ENCODE data around the gene CR1.

DNA sequence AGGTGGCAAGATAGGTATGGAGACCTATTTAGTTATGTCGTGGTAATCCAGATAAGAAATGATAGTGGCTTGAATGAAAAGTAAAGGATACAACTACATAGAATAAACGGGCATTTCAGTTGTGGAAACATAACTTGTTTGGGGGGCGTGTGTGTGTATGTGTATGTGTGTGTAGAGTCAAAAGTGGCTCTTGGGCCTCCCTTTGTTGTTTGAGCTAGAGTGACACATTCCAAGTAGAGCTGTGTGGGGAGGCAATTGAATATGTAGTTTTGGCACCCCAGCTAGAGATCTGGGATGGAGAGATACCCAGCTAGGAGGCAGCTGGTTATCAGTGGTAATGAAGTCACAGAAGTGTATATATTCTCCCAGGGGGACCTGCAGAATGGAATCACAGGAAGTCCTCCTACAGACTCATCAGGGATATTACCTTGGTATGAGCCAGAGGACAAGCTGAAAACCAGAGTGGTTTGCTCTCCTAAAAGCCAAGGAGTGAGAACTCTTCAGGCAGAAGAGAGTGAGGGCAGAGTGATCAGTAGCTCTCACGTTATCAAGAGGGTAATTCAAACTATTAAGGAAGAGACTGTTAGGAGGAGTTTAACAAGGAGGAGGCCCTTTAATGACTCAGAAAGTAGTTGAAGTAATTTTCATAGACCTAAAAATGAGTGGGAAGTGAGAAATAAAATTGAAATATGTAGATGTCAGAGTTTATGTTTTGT is 154.1 kb downstream of the CR1 start:
- TF ChIP-seq, protein P1, sequence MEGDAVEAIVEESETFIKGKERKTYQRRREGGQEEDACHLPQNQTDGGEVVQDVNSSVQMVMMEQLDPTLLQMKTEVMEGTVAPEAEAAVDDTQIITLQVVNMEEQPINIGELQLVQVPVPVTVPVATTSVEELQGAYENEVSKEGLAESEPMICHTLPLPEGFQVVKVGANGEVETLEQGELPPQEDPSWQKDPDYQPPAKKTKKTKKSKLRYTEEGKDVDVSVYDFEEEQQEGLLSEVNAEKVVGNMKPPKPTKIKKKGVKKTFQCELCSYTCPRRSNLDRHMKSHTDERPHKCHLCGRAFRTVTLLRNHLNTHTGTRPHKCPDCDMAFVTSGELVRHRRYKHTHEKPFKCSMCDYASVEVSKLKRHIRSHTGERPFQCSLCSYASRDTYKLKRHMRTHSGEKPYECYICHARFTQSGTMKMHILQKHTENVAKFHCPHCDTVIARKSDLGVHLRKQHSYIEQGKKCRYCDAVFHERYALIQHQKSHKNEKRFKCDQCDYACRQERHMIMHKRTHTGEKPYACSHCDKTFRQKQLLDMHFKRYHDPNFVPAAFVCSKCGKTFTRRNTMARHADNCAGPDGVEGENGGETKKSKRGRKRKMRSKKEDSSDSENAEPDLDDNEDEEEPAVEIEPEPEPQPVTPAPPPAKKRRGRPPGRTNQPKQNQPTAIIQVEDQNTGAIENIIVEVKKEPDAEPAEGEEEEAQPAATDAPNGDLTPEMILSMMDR (IDR thresholded peaks at IDR 0.05) = no peak
- no peak for TF ChIP-seq POLR2A (IDR thresholded peaks at IDR 0.05)

Measured in Peyer's patch (tissue), 4 donors.